Mammary epithelial cell (primary cell): Measurements from ENCODE around the gene NEUROG1.

ENCODE experiments used
- CTCF ChIP-seq, 2 donors: IDR thresholded peaks in 1 of 2; conservative IDR thresholded peaks in 1 of 2; 2 replicates each; pipeline ENCODE4 v1.5.1; 2011 to 2012; ENCODE audit warnings: inconsistent platforms in 2 of 2, low read length in 2 of 2, mild to moderate bottlenecking in 2 of 2, control low read depth in 1 of 2, low read depth in 1 of 2; ENCODE audit not compliant: insufficient read depth in 1 of 2; ENCODE audit errors: extremely low read depth in 1 of 2
- EZH2 ChIP-seq: IDR thresholded peaks from 2 replicates; pipeline ENCODE4 v1.6.1; 2012; ENCODE audit warnings: low read length, inconsistent platforms, borderline replicate concordance

- TF ChIP-seq CTCF (conservative IDR thresholded peaks at IDR 0.05 in 1 of 2, IDR thresholded peaks at IDR 0.05 in 1 of 2; ENCODE audit: extremely low read depth in 1 of 2, insufficient read depth in 1 of 2, low read depth in 1 of 2, low read length in 2 of 2) (no peak), EZH2 (no peak)
Measured at GRCh38 chr5:135514116-135514515, 21.6 kb downstream of the NEUROG1 start.
